ENCODE measurements around the gene KNTC1.

The KNTC1 gene

DNA sequence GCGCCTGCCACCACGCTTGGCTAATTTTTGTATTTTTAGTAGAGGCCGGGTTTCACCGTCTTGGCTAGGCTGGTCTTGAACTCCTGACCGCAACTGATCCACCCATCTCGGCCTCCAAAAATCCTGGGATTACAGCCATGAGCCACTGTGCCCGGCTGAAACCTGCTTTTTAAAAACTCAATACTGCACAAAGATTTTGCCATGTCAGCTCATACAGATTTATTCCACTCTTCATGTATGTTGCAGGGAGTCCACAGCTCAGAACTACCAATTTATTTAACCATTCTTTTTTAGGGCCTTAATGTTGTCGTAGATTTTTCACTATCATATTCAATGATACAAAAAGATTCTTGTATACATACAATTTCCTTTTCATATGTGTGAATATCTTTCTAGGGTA, 46.3 kb upstream of the KNTC1 start:
- Histone ChIP-seq H3K36me3 (ENCODE audit: control insufficient read depth in 2 of 2, insufficient read depth in 1 of 2, low read length in 2 of 2) (peaks cover 71 to 89% of the 10 kb centered on the region in 2 experiments), H3K4me1 (ENCODE audit: control insufficient read depth, insufficient read depth, low read length) (no peaks in the 10 kb centered on the region), H3K4me3 (ENCODE audit: low read depth, low read length) (no peak overlapping the region), H3K9me3 (ENCODE audit: control insufficient read depth, insufficient read depth, low read depth, low read length) (no peaks in the 10 kb centered on the region), H3K27ac (ENCODE audit: extremely low read depth, low read depth, low read length) (no peak overlapping the region)
- ChIA-PET POLR2A (interaction anchor here (0.7 to 1.1 kb wide), 3 partner anchors 10 to 81 kb away, joined by 3 to 4 read pairs (median 3); no protein-coding TSS in a partner anchor), CTCF (interaction anchor here (0.9 to 1.0 kb wide), 3 partner anchors 9 to 82 kb away, joined by 3 to 4 read pairs (median 3); no protein-coding TSS in a partner anchor)
- TF ChIP-seq ZNF514 (tag by site-specific recombination; IDR thresholded peaks at IDR 0.05) = no peak
- TF ChIP-seq ZNF792 (tag by site-specific recombination; IDR thresholded peaks at IDR 0.05) = no peak
- no peak for TF ChIP-seq ZNF707 (tag by site-specific recombination; IDR thresholded peaks at IDR 0.05)
- TF ChIP-seq ZNF837 (tag by site-specific recombination; IDR thresholded peaks at IDR 0.05) = no peak
- TF ChIP-seq ZNF112 (tag by site-specific recombination; IDR thresholded peaks at IDR 0.05) = no peak
- no peak for TF ChIP-seq ZSCAN5A (tag by site-specific recombination; IDR thresholded peaks at IDR 0.05)

DNA sequence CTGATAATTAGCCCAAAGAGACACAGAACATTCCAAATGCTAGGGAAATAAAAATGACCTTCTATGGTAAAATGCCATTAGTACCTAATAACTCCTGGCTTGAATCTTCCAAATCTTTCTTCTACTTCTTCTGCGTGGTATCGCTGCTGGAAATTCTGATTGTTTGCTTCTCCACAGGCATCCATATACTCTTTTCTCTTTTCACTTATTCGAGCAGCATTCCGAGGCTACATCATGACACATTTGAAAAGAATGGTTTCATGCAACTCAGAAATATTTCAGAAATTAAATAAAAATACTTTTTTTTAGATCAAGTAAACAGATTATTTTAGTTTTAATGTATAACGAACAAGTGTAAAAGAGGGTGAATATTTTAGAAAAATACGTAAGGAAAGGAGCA, 45.2 kb upstream of the KNTC1 start:
- Histone ChIP-seq H3K4me1 (ENCODE audit: control insufficient read depth, insufficient read depth, low read length) (no peaks in the 10 kb centered on the region), H3K9me3 (ENCODE audit: control insufficient read depth, insufficient read depth, low read depth, low read length) (no peaks in the 10 kb centered on the region), H3K27ac (ENCODE audit: extremely low read depth, low read depth, low read length) (no peak overlapping the region), H3K4me3 (ENCODE audit: low read depth, low read length) (no peak overlapping the region), H3K36me3 (ENCODE audit: control insufficient read depth in 2 of 2, insufficient read depth in 1 of 2, low read length in 2 of 2) (peaks cover 65 to 87% of the 10 kb centered on the region in 2 experiments)
- ChIA-PET POLR2A (no interaction called here), CTCF (interaction anchor here (0.7 to 1.5 kb wide), 2 partner anchors 17 to 82 kb away, joined by 3 to 5 read pairs; no protein-coding TSS in a partner anchor)
- TF ChIP-seq ZNF701 (tag by site-specific recombination; IDR thresholded peaks at IDR 0.05) (no peak), BCL11A (tag by site-specific recombination; IDR thresholded peaks at IDR 0.05; ENCODE audit: low read depth) (no peak), ZNF404 (tag by site-specific recombination; IDR thresholded peaks at IDR 0.05) (no peak), ZNF768 (tag by site-specific recombination; IDR thresholded peaks at IDR 0.05) (no peak), ZSCAN16 (tag by site-specific recombination; IDR thresholded peaks at IDR 0.05) (no peak), ZFP69B (tag by site-specific recombination; IDR thresholded peaks at IDR 0.05) (no peak), ZNF2 (tag by site-specific recombination; IDR thresholded peaks at IDR 0.05) (no peak)
- TF ChIP-seq, protein P1, sequence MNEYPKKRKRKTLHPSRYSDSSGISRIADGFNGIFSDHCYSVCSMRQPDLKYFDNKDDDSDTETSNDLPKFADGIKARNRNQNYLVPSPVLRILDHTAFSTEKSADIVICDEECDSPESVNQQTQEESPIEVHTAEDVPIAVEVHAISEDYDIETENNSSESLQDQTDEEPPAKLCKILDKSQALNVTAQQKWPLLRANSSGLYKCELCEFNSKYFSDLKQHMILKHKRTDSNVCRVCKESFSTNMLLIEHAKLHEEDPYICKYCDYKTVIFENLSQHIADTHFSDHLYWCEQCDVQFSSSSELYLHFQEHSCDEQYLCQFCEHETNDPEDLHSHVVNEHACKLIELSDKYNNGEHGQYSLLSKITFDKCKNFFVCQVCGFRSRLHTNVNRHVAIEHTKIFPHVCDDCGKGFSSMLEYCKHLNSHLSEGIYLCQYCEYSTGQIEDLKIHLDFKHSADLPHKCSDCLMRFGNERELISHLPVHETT (tag by site-specific recombination; IDR thresholded peaks at IDR 0.05) = no peak

- TF ChIP-seq ZNF292 (tag by site-specific recombination; IDR thresholded peaks at IDR 0.05; ENCODE audit: borderline replicate concordance, low read depth) (no peak), ZNF747 (tag by site-specific recombination; IDR thresholded peaks at IDR 0.05) (no peak), ZNF391 (tag by site-specific recombination; IDR thresholded peaks at IDR 0.05; ENCODE audit: borderline replicate concordance, low read depth) (no peak), ZNF654 (tag by site-specific recombination; IDR thresholded peaks at IDR 0.05; ENCODE audit: low read depth) (no peak), ZNF626 (tag by site-specific recombination; IDR thresholded peaks at IDR 0.05) (no peak), ZNF560 (tag by site-specific recombination; IDR thresholded peaks at IDR 0.05; ENCODE audit: borderline replicate concordance) (no peak), SP7 (tag by site-specific recombination; IDR thresholded peaks at IDR 0.05) (no peak)
- TF ChIP-seq, protein P2, sequence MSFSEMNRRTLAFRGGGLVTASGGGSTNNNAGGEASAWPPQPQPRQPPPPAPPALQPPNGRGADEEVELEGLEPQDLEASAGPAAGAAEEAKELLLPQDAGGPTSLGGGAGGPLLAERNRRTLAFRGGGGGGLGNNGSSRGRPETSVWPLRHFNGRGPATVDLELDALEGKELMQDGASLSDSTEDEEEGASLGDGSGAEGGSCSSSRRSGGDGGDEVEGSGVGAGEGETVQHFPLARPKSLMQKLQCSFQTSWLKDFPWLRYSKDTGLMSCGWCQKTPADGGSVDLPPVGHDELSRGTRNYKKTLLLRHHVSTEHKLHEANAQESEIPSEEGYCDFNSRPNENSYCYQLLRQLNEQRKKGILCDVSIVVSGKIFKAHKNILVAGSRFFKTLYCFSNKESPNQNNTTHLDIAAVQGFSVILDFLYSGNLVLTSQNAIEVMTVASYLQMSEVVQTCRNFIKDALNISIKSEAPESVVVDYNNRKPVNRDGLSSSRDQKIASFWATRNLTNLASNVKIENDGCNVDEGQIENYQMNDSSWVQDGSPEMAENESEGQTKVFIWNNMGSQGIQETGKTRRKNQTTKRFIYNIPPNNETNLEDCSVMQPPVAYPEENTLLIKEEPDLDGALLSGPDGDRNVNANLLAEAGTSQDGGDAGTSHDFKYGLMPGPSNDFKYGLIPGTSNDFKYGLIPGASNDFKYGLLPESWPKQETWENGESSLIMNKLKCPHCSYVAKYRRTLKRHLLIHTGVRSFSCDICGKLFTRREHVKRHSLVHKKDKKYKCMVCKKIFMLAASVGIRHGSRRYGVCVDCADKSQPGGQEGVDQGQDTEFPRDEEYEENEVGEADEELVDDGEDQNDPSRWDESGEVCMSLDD (tag by site-specific recombination; IDR thresholded peaks at IDR 0.05) = no peak
- H3K36me3 ChIP-seq (ENCODE audit: control insufficient read depth in 2 of 2, insufficient read depth in 1 of 2, low read length in 2 of 2) = peaks cover 70 to 89% of the 10 kb centered on the region in 2 experiments
- no peaks in the 10 kb centered on the region for H3K4me1 ChIP-seq (ENCODE audit: control insufficient read depth, insufficient read depth, low read length)
- CTCF ChIA-PET = interaction anchor here (0.9 to 1.5 kb wide), 4 partner anchors 11 to 60 kb away, joined by 3 to 5 read pairs (median 4); no protein-coding TSS in a partner anchor
- POLR2A ChIA-PET = interaction anchor here (0.6 kb wide), 1 partner anchor 1294 kb away, joined by 3 read pairs; no protein-coding TSS in a partner anchor
- H3K27ac ChIP-seq (ENCODE audit: extremely low read depth, low read depth, low read length) = no peak overlapping the region
- no peak overlapping the region for H3K4me3 ChIP-seq (ENCODE audit: low read depth, low read length)
- no peaks in the 10 kb centered on the region for H3K9me3 ChIP-seq (ENCODE audit: control insufficient read depth, insufficient read depth, low read depth, low read length)
Observed at GRCh38 chr12:122483969-122484368, 43.1 kb upstream of the KNTC1 start.
